Kidney epithelial cell (primary cell): Measurements from ENCODE around the gene SPIRE2. TPM values are rescaled to one million over a fixed set of nuclear protein-coding genes. Genes with fewer than 3 reads are reported as not detected.
"Not testable (repeated sequence)": the region's sequence is repeated elsewhere in the genome, so short reads cannot be mapped to it uniquely, and the experiment has no call there.

Experiments
- DNase-seq: peaks from one replicate; pipeline ENCODE4 v3.0.0-alpha.2; 2010; ENCODE audit warnings: low read depth
- H3K27me3 ChIP-seq: 2 replicates; pipeline ENCODE4 v1.6.0; 2011; ENCODE audit warnings: low read length; ENCODE audit not compliant: control insufficient read depth, insufficient read depth
- H3K36me3 ChIP-seq: 2 replicates; pipeline ENCODE4 v1.5.1; 2011; ENCODE audit warnings: low read length; ENCODE audit not compliant: control insufficient read depth, insufficient read depth
- H3K4me3 ChIP-seq: 2 replicates; pipeline ENCODE4 v1.5.1; 2011; ENCODE audit warnings: low read depth, mild to moderate bottlenecking, control low read depth, low read length
- total RNA-seq: library from RNA; depleted of rRNA; stranded (reverse); fragments of >200 nt; gene quantifications from 2 replicates; pipeline ENCODE4 v1.2.3, GENCODE V29; 2015
- TF ChIP-seq, protein P1 (sequence below): IDR thresholded peaks from 2 replicates; pipeline ENCODE4 v1.5.1; 2011; ENCODE audit warnings: mild to moderate bottlenecking, moderate library complexity, low read length, control low read depth, inconsistent platforms; ENCODE audit not compliant: insufficient read depth, poor library complexity, severe bottlenecking

SPIRE2 gene
- total RNA-seq, 1 donor from 2014 or later: 1.4 TPM

DNA sequence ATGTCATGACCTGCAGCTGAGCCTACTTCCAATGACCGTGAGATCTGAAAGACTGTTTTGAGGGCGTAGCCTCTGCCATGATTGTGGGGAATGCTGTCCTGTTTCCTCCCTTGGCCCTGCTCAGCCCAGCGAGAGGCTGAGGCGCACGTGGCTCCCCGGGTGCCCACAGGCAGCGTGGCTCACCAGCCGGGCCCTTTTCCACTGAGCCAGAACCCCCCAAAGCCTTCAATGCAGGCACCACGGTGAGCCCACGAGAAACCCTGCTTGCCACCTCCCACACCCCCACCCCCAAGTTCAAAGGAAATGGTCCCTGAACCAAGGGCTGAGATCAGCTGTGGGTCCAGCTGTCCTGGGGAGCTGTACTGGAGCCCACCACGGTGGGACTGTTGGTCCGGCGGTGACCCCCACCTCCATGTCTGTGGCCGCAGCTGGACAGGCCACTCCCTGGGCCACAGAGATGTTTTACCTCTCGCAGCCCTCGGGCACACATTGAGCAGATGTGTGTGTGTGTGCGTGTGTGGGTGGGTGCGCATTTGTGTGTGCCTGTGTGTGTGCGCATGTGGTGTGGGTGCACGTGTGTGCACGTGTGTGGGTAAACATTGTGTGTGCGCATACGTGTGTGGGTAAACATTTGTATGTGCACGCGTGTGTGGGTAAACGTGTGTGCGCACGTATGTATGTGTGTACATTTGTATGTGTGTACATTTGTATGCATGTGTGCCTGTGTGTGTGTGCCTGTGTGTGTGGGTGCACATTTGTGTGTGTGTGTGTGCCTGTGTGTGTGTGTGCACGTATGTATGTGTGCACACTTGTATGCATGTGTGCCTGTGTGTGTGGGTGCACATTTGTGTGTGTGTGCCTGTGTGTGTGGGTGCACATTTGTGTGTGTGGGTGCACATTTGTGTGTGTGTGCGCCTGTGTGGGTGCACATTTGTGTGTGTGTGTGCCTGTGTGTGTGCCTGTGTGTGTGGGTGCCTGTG is 85.4 kb downstream of the SPIRE2 start:
- Histone ChIP-seq H3K4me3 (no peak overlapping the region), H3K27me3 (no peaks in the 10 kb centered on the region), H3K36me3 (peaks cover 2% of the 10 kb centered on the region)
- TF ChIP-seq, protein P1, sequence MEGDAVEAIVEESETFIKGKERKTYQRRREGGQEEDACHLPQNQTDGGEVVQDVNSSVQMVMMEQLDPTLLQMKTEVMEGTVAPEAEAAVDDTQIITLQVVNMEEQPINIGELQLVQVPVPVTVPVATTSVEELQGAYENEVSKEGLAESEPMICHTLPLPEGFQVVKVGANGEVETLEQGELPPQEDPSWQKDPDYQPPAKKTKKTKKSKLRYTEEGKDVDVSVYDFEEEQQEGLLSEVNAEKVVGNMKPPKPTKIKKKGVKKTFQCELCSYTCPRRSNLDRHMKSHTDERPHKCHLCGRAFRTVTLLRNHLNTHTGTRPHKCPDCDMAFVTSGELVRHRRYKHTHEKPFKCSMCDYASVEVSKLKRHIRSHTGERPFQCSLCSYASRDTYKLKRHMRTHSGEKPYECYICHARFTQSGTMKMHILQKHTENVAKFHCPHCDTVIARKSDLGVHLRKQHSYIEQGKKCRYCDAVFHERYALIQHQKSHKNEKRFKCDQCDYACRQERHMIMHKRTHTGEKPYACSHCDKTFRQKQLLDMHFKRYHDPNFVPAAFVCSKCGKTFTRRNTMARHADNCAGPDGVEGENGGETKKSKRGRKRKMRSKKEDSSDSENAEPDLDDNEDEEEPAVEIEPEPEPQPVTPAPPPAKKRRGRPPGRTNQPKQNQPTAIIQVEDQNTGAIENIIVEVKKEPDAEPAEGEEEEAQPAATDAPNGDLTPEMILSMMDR: no peak
- DNase-seq: no peak

DNA sequence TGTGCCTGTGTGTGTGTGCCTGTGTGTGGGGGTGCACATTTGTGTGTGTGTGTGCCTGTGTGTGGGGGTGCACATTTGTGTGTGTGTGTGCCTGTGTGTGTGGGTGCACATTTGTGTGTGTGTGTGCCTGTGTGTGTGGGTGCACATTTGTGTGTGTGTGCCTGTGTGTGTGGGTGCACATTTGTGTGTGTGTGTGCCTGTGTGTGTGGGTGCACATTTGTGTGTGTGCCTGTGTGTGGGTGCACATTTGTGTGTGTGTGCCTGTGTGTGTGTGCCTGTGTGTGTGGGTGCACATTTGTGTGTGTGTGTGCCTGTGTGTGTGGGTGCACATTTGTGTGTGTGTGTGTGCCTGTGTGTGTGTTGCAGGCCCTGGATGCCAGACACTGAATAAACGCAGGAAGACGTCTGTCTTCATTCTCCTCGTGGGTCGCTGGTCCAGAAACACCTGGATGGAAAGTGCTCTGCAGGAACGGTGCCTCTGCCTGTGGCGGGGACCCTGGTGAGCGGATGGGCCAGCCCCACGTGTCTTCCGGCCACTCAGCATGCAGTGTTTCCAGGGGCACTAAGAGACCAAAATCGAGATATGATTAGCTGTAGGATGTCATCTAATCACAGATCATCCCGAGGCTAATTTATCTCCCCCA is 86.5 kb downstream of the SPIRE2 start:
- DNase-seq, H3K4me3 ChIP-seq, H3K27me3 ChIP-seq, H3K36me3 ChIP-seq: not testable (repeated sequence)

- Histone ChIP-seq H3K4me3 (no peak overlapping the region), H3K36me3 (peaks cover 1% of the 10 kb centered on the region), H3K27me3 (no peaks in the 10 kb centered on the region)
- TF ChIP-seq, protein P1: no peak
- DNase-seq: no peak
These were observed 87.3 kb downstream of the SPIRE2 start for GRCh38 chr16:89915303-89916232.

DNA sequence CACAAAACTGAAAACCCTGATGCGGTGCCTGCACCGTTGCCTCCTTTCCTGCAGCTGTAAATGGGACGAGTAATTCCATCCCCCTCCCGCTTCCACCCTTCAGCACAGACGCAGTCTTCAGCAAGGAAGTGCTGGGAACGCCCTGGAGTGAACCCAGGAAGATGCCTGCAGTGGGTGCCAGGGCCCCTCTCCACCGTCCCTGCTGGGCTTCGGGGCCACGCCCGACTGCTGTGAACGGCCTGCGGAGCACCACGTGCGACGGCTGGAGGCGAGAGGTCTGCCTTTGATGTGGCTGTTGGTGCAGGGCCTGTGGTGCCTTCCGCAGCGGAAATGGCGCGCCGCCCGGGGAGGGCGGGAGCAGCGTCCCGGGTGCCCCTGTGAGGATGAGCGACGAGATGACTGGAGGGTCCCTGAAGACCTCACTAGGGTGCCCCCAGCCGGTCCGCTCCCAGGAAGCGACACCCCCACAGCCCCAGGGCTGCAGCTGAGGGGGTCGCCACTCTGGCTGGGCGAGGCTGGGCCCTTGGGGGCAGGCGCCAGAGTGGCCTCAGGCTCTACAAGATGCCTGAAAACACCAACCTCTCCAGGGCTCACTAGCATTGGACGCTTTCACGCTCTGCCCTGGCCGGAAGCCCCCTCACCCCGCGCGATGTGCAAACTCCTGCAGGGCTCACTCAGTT is 89.6 kb downstream of the SPIRE2 start:
- H3K27me3 ChIP-seq: no peaks in the 10 kb centered on the region
- H3K36me3 ChIP-seq: no peaks in the 10 kb centered on the region
- TF ChIP-seq, protein P1: no peak
- peak; percentile 76 for DNase-seq
- peak overlapping the region; percentile 26 for H3K4me3 ChIP-seq

DNA sequence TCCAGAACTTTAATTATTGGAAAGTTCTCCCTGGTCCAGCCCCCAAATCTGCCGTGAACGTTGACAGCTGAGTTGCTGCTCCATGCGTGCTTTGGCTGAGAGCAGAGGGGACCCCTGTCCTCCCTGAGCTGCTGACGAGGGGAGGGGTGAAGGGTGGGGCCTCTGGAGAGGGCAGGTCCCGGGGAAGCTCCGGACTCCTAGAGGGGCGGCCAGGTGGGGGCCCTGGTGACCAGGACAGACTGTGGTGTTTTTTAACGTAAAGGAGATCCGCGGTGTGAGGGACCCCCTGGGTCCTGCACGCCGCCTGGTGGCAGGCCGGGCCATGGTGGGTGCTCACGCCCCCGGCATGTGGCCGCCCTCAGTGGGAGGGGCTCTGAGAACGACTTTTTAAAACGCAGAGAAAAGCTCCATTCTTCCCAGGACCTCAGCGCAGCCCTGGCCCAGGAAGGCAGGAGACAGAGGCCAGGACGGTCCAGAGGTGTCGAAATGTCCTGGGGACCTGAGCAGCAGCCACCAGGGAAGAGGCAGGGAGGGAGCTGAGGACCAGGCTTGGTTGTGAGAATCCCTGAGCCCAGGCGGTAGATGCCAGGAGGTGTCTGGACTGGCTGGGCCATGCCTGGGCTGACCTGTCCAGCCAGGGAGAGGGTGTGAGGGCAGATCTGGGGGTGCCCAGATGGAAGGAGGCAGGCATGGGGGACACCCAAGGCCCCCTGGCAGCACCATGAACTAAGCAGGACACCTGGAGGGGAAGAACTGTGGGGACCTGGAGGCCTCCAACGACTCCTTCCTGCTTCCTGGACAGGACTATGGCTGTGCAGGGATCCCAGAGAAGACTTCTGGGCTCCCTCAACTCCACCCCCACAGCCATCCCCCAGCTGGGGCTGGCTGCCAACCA is 90.4 kb downstream of the SPIRE2 start, which contains the start of gene MC1R:
MC1R (plus strand) TSS at position 410 of the 895 bp plus-strand sequence; CDS start at position 807, 397 bp downstream.
- TF ChIP-seq, protein P1: peak; percentile 71
- Histone ChIP-seq H3K36me3 (no peaks in the 10 kb centered on the region), H3K4me3 (peak within 1 kb of the TSS; percentile 26), H3K27me3 (no peaks in the 10 kb centered on the region)
- DNase-seq: no peak
